ENCODE measurements around the gene ZNF266. TPM values are rescaled to one million over a fixed set of nuclear protein-coding genes. Genes with fewer than 3 reads are reported as not detected.

Gene ZNF266
- total and polyA plus RNA-seq, 12 donors: 7.5 to 51.7 (median 20.9) TPM

DNA sequence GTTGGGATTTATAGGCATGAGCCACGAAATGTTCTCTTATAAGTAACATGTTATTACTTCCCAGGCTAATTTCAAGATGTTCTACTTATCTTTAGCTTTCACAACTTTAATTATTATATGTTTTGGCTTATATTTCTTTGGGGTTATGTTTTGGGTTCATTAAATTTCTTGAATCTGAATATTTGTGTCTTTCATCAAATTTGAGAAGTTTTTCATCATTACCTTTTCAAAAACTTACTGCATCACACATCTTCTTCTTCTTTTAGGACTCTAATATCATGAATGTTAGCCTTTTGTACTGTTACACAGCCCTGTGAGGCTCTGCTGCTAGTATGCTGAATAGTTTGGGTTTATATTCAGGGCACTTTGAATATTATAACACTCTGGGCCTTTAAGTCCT, 9.7 kb upstream of the ZNF266 start:
- no peak overlapping the region for H3K4me3 ChIP-seq
- no peak for TF ChIP-seq POLR2A (IDR thresholded peaks at IDR 0.05)
- TF ChIP-seq, protein P1, sequence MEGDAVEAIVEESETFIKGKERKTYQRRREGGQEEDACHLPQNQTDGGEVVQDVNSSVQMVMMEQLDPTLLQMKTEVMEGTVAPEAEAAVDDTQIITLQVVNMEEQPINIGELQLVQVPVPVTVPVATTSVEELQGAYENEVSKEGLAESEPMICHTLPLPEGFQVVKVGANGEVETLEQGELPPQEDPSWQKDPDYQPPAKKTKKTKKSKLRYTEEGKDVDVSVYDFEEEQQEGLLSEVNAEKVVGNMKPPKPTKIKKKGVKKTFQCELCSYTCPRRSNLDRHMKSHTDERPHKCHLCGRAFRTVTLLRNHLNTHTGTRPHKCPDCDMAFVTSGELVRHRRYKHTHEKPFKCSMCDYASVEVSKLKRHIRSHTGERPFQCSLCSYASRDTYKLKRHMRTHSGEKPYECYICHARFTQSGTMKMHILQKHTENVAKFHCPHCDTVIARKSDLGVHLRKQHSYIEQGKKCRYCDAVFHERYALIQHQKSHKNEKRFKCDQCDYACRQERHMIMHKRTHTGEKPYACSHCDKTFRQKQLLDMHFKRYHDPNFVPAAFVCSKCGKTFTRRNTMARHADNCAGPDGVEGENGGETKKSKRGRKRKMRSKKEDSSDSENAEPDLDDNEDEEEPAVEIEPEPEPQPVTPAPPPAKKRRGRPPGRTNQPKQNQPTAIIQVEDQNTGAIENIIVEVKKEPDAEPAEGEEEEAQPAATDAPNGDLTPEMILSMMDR (IDR thresholded peaks at IDR 0.05): no peak
- WGBS, 4 donors: 89 to 94% (median 92%) methylated on average over 1 of the region's 1 CpG
- H3K9me3 ChIP-seq (replicated peaks in 1 of 3): peaks cover 0 to 13% (median 0%) of the 10 kb centered on the region in 3 donors
- no peaks in the 10 kb centered on the region for H3K36me3 ChIP-seq (replicated peaks in 1 of 2)
- no peaks in the 10 kb centered on the region for H3K4me1 ChIP-seq (replicated peaks in 1 of 2)
- no peak for DNase-seq
- H3K27me3 ChIP-seq: no peaks in the 10 kb centered on the region
- intact Hi-C loops (cut with DNase I): no loop called here
- no peak overlapping the region for H3K27ac ChIP-seq

DNA sequence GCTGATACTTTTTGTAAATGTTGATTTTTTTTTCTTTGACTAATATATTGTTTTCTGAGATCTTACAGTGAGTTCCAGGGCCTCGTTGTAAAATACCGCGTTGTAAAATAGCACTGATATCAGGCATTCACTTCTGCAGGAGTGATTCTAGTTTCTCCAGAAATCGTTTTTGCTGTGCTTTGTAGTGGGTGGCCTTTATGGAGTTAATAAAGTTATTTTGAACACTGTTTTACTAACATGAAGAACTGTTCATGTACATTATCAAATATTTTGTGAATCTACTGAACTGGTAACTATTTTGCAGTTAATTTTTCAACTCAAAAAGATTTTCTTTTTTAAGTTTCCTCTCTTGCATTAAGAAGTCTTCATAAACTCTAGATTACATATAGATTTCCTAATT, 985 bp upstream of the ZNF266 start:
- no peak for TF ChIP-seq POLR2A (IDR thresholded peaks at IDR 0.05)
- TF ChIP-seq, protein P1 (IDR thresholded peaks at IDR 0.05): no peak
- Histone ChIP-seq H3K4me3 (peak overlapping the region in 1 of 4 donors; percentile 93), H3K27me3 (no peaks in the 10 kb centered on the region), H3K9me3 (replicated peaks in 1 of 3) (peaks cover 0 to 3% (median 0%) of the 10 kb centered on the region in 3 donors), H3K27ac (no peak overlapping the region), H3K36me3 (replicated peaks in 1 of 2) (peaks cover 0 to 10% of the 10 kb centered on the region in 2 donors), H3K4me1 (replicated peaks in 1 of 2) (peaks cover 11 to 23% of the 10 kb centered on the region in 2 donors)
- no peak for DNase-seq
- intact Hi-C loops (cut with DNase I): no loop called here
- WGBS, 4 donors: 81 to 89% (median 86%) methylated on average over 4 of the region's 4 CpGs

GRCh38 chr19:9431475-9431874, 3.9 kb downstream of the ZNF266 start:
- H3K27me3 ChIP-seq: no peaks in the 10 kb centered on the region
- TF ChIP-seq, protein P1 (IDR thresholded peaks at IDR 0.05): peak in 4 of 6 experiments; percentile 12 to 37 (median 21)
- TF ChIP-seq POLR2A (IDR thresholded peaks at IDR 0.05): no peak
- H3K4me1 ChIP-seq (replicated peaks in 1 of 2): peaks cover 11 to 23% of the 10 kb centered on the region in 2 donors
- no peaks in the 10 kb centered on the region for H3K9me3 ChIP-seq (replicated peaks in 1 of 3)
- no peak overlapping the region for H3K27ac ChIP-seq
- 86 to 90% (median 89%) methylated on average over 5 to 7 of the region's 7 CpGs for WGBS, 4 donors
- peak in 5 of 7 donors; percentile 10 to 69 (median 20) for DNase-seq
- intact Hi-C loops (cut with DNase I): no loop called here
- H3K36me3 ChIP-seq (replicated peaks in 1 of 2): peaks cover 0 to 19% of the 10 kb centered on the region in 2 donors
- H3K4me3 ChIP-seq: no peak overlapping the region

DNA sequence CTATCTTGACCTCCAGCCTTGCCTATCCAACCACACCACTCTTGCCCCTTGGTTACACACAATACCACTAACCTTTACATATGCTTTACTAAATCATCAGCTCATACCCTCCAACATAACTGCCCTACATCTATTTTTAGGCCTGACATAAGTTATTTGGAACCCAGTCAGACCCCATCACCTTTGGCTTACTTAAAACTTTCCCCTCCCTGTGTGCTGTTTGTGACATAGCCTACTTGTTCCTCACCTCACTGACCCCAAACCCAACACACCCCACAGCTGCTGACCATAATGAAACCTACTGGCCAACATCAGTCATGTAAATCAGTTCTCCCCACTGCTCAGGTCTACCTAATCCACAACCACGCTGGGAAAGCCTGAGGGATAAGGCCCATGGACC, 4.9 kb downstream of the ZNF266 start:
- WGBS, 4 donors: 98 to 100% (median 100%) methylated on average over 1 of the region's 1 CpG
- Histone ChIP-seq H3K27me3 (no peaks in the 10 kb centered on the region), H3K4me1 (replicated peaks in 1 of 2) (peaks cover 11 to 17% of the 10 kb centered on the region in 2 donors), H3K9me3 (replicated peaks in 1 of 3) (no peaks in the 10 kb centered on the region), H3K36me3 (replicated peaks in 1 of 2) (peaks cover 0 to 19% of the 10 kb centered on the region in 2 donors), H3K4me3 (no peak overlapping the region), H3K27ac (no peak overlapping the region)
- intact Hi-C loops (cut with DNase I): no loop called here
- no peak for TF ChIP-seq POLR2A (IDR thresholded peaks at IDR 0.05)
- TF ChIP-seq, protein P1 (IDR thresholded peaks at IDR 0.05): no peak
- DNase-seq: no peak
